ENCODE measurements around the gene TMEM18. TPM values are rescaled to one million over a fixed set of nuclear protein-coding genes. Genes with fewer than 3 reads are reported as not detected.
A peak's percentile ranks its signal among the peaks of the same experiment; 100 is the strongest.
"Not testable (repeated sequence)": the region's sequence is repeated elsewhere in the genome, so short reads cannot be mapped to it uniquely, and the experiment has no call there.

The TMEM18 gene
- total and polyA plus RNA-seq, 8 donors, result 16.9 to 64.6 (median 57.7) TPM

- ATAC-seq, result no peak
- Histone ChIP-seq H3K9me3 (peaks cover 0 to 29% of the 10 kb centered on the region in 2 donors), H3K4me1 (no peaks in the 10 kb centered on the region), H3K27me3 (no peaks in the 10 kb centered on the region), H3K27ac (no peak overlapping the region), H3K36me3 (no peaks in the 10 kb centered on the region), H3K4me3 (no peak overlapping the region)
- no peak for TF ChIP-seq CTCF (IDR thresholded peaks at IDR 0.05)
- intact Hi-C loops (cut with DNase I), result no loop called here
- no peak for DNase-seq
Measured at GRCh38 chr2:685421-685820, 8.2 kb upstream of the TMEM18 start.

GRCh38 chr2:684913-685312, 7.7 kb upstream of the TMEM18 start:
- ATAC-seq; H3K27ac ChIP-seq; H3K36me3 ChIP-seq; H3K4me1 ChIP-seq; H3K4me3 ChIP-seq; DNase-seq; H3K27me3 ChIP-seq; intact Hi-C loops (cut with DNase I): not testable (repeated sequence)
- peaks cover 0 to 29% of the 10 kb centered on the region in 2 donors for H3K9me3 ChIP-seq

- Histone ChIP-seq H3K36me3 (no peaks in the 10 kb centered on the region), H3K27me3 (no peaks in the 10 kb centered on the region), H3K4me1 (peaks cover 0 to 10% of the 10 kb centered on the region in 2 donors), H3K4me3 (no peak overlapping the region), H3K9me3 (peaks cover 0 to 29% of the 10 kb centered on the region in 2 donors), H3K27ac (no peak overlapping the region)
- DNase-seq (no peak), ATAC-seq (no peak)
- intact Hi-C loops (cut with DNase I), result no loop called here
- no peak for TF ChIP-seq CTCF (IDR thresholded peaks at IDR 0.05)
Measured at GRCh38 chr2:682226-682625, 5.0 kb upstream of the TMEM18 start.

GRCh38 chr2:681312-681711, 4.1 kb upstream of the TMEM18 start:
- TF ChIP-seq CTCF (IDR thresholded peaks at IDR 0.05), result no peak
- H3K27ac ChIP-seq, result no peak overlapping the region
- H3K36me3 ChIP-seq, result no peaks in the 10 kb centered on the region
- ATAC-seq (no peak), DNase-seq (no peak)
- H3K4me1 ChIP-seq, result peaks cover 0 to 11% of the 10 kb centered on the region in 2 donors
- H3K27me3 ChIP-seq, result no peaks in the 10 kb centered on the region
- H3K9me3 ChIP-seq, result peaks cover 0 to 28% of the 10 kb centered on the region in 2 donors
- intact Hi-C loops (cut with DNase I), result no loop called here
- H3K4me3 ChIP-seq, result no peak overlapping the region

- H3K27ac ChIP-seq, result no peak overlapping the region
- ATAC-seq (no peak), DNase-seq (peak in 1 of 4 donors; percentile 32)
- TF ChIP-seq CTCF (IDR thresholded peaks at IDR 0.05), result no peak
- no peaks in the 10 kb centered on the region for H3K36me3 ChIP-seq
- H3K4me3 ChIP-seq, result no peak overlapping the region
- intact Hi-C loops (cut with DNase I), result no loop called here
- H3K9me3 ChIP-seq, result peaks cover 0 to 19% of the 10 kb centered on the region in 2 donors
- H3K4me1 ChIP-seq, result peaks cover 0 to 19% of the 10 kb centered on the region in 2 donors
- no peaks in the 10 kb centered on the region for H3K27me3 ChIP-seq
Measured at GRCh38 chr2:680496-680895, 3.3 kb upstream of the TMEM18 start.

GRCh38 chr2:678964-679363, 1.8 kb upstream of the TMEM18 start:
- no peaks in the 10 kb centered on the region for H3K27me3 ChIP-seq
- H3K36me3 ChIP-seq, result peaks cover 0 to 12% of the 10 kb centered on the region in 2 donors
- H3K9me3 ChIP-seq, result peaks cover 0 to 4% of the 10 kb centered on the region in 2 donors
- no peak for TF ChIP-seq CTCF (IDR thresholded peaks at IDR 0.05)
- DNase-seq (no peak), ATAC-seq (no peak)
- no peak overlapping the region for H3K27ac ChIP-seq
- no peak overlapping the region for H3K4me3 ChIP-seq
- intact Hi-C loops (cut with DNase I), result no loop called here
- H3K4me1 ChIP-seq, result peaks cover 0 to 33% of the 10 kb centered on the region in 2 donors
